Measurements from ENCODE around the gene BLMH. TPM values are rescaled to one million over a fixed set of nuclear protein-coding genes. Genes with fewer than 3 reads are reported as not detected.

Gene BLMH
- total and polyA plus RNA-seq, 2 donors (not counting 1 experiment from before 2014, with no cell fraction given): 23.0 to 26.1 TPM

- Histone ChIP-seq H3K27ac (ENCODE audit: insufficient read depth, low read length) (peak overlapping the region; percentile 75), H4K20me1 (ENCODE audit: control insufficient read depth, extremely low read depth, insufficient read depth, low read length) (no peaks in the 10 kb centered on the region), H3K4me3 (replicated peaks in 1 of 4; ENCODE audit: control extremely low read depth in 1 of 4, insufficient read depth in 1 of 4, low read depth in 3 of 4, low read length in 4 of 4) (peak overlapping the region; percentile 43 to 85 (median 69)), H3K9me3 (ENCODE audit: control insufficient read depth, insufficient read depth, low read depth, low read length) (no peaks in the 10 kb centered on the region), H3K9ac (ENCODE audit: insufficient read depth, low read length) (peak overlapping the region; percentile 73), H3K36me3 (ENCODE audit: control insufficient read depth, insufficient read depth, low read length) (no peaks in the 10 kb centered on the region), H2AFZ (ENCODE audit: low read length) (peak overlapping the region; percentile 95), H3K79me2 (ENCODE audit: control insufficient read depth, insufficient read depth, low read length) (peaks cover 14% of the 10 kb centered on the region), H3K4me1 (ENCODE audit: control insufficient read depth, extremely low read depth, insufficient read depth, low read length) (no peaks in the 10 kb centered on the region), H3K27me3 (ENCODE audit: control insufficient read depth, insufficient read depth, low read length) (no peaks in the 10 kb centered on the region), H3K4me2 (ENCODE audit: extremely low read depth, insufficient read depth, low read length) (peak overlapping the region; percentile 84)
- TF ChIP-seq EZH2 (IDR thresholded peaks at IDR 0.05; ENCODE audit: low read length, missing control alignments) (no peak), CTCF (conservative IDR thresholded peaks at IDR 0.05 in 1 of 2, IDR thresholded peaks at IDR 0.05 in 1 of 2; ENCODE audit: low read depth in 1 of 2, low read length in 2 of 2) (no peak)
- peak; percentile 59 to 60 for DNase-seq (ENCODE audit: low read depth in 2 of 2)
Observed at GRCh38 chr17:30292286-30292858, 628 bp upstream of the BLMH start.

- peak overlapping the region; percentile 76 to 85 (median 79) for H3K4me3 ChIP-seq (replicated peaks in 1 of 4; ENCODE audit: control extremely low read depth in 1 of 4, insufficient read depth in 1 of 4, low read depth in 3 of 4, low read length in 4 of 4)
- no peaks in the 10 kb centered on the region for H3K27me3 ChIP-seq (ENCODE audit: control insufficient read depth, insufficient read depth, low read length)
- peaks cover 14% of the 10 kb centered on the region for H3K79me2 ChIP-seq (ENCODE audit: control insufficient read depth, insufficient read depth, low read length)
- H2AFZ ChIP-seq (ENCODE audit: low read length): peak overlapping the region; percentile 69
- peak overlapping the region; percentile 73 for H3K9ac ChIP-seq (ENCODE audit: insufficient read depth, low read length)
- no peaks in the 10 kb centered on the region for H3K4me1 ChIP-seq (ENCODE audit: control insufficient read depth, extremely low read depth, insufficient read depth, low read length)
- H3K27ac ChIP-seq (ENCODE audit: insufficient read depth, low read length): peak overlapping the region; percentile 57
- peak overlapping the region; percentile 99 for H3K4me2 ChIP-seq (ENCODE audit: extremely low read depth, insufficient read depth, low read length)
- no peaks in the 10 kb centered on the region for H3K9me3 ChIP-seq (ENCODE audit: control insufficient read depth, insufficient read depth, low read depth, low read length)
- TF ChIP-seq CTCF (conservative IDR thresholded peaks at IDR 0.05 in 1 of 2, IDR thresholded peaks at IDR 0.05 in 1 of 2; ENCODE audit: low read depth in 1 of 2, low read length in 2 of 2): no peak
- no peak for TF ChIP-seq EZH2 (IDR thresholded peaks at IDR 0.05; ENCODE audit: low read length, missing control alignments)
- peaks cover 5% of the 10 kb centered on the region for H3K36me3 ChIP-seq (ENCODE audit: control insufficient read depth, insufficient read depth, low read length)
- H4K20me1 ChIP-seq (ENCODE audit: control insufficient read depth, extremely low read depth, insufficient read depth, low read length): no peaks in the 10 kb centered on the region
- peak; percentile 29 to 35 for DNase-seq (ENCODE audit: low read depth in 2 of 2)
Observed at GRCh38 chr17:30290696-30291542, 825 bp downstream of the BLMH start.

- Histone ChIP-seq H3K4me1 (ENCODE audit: control insufficient read depth, extremely low read depth, insufficient read depth, low read length) (no peaks in the 10 kb centered on the region), H3K9me3 (ENCODE audit: control insufficient read depth, insufficient read depth, low read depth, low read length) (no peaks in the 10 kb centered on the region), H3K36me3 (ENCODE audit: control insufficient read depth, insufficient read depth, low read length) (peaks cover 5% of the 10 kb centered on the region), H4K20me1 (ENCODE audit: control insufficient read depth, extremely low read depth, insufficient read depth, low read length) (no peaks in the 10 kb centered on the region), H3K4me2 (ENCODE audit: extremely low read depth, insufficient read depth, low read length) (peak overlapping the region; percentile 99), H3K27ac (ENCODE audit: insufficient read depth, low read length) (no peak overlapping the region), H2AFZ (ENCODE audit: low read length) (no peak overlapping the region), H3K9ac (ENCODE audit: insufficient read depth, low read length) (no peak overlapping the region), H3K79me2 (ENCODE audit: control insufficient read depth, insufficient read depth, low read length) (peaks cover 14% of the 10 kb centered on the region), H3K4me3 (replicated peaks in 1 of 4; ENCODE audit: control extremely low read depth in 1 of 4, insufficient read depth in 1 of 4, low read depth in 3 of 4, low read length in 4 of 4) (peak overlapping the region in 1 of 4 experiments; percentile 76), H3K27me3 (ENCODE audit: control insufficient read depth, insufficient read depth, low read length) (no peaks in the 10 kb centered on the region)
- no peak for TF ChIP-seq CTCF (conservative IDR thresholded peaks at IDR 0.05 in 1 of 2, IDR thresholded peaks at IDR 0.05 in 1 of 2; ENCODE audit: low read depth in 1 of 2, low read length in 2 of 2)
- DNase-seq (ENCODE audit: low read depth in 2 of 2): no peak
Observed at GRCh38 chr17:30290077-30290476, 1.7 kb downstream of the BLMH start.

Measured in fibroblast of lung (primary cell).